Mesenchymal stem cell (in vitro differentiated cells and primary cell): Measurements from ENCODE around the gene IL27RA.

Experiments used
- DNase-seq: peaks from one replicate; pipeline ENCODE4 v3.0.0-alpha.2; 2013
- H2AFZ ChIP-seq: one replicate; pipeline ENCODE4 v1.6.1; 2013; ENCODE audit warnings: low read depth, mild to moderate bottlenecking, control low read depth, inconsistent platforms, low read length, moderate library complexity
- H2AK5ac ChIP-seq: 2 replicates; pipeline ENCODE4 v1.6.1; 2013; ENCODE audit warnings: low read length, moderate library complexity, mild to moderate bottlenecking, inconsistent platforms; ENCODE audit not compliant: severe bottlenecking
- H2BK120ac ChIP-seq: one replicate; pipeline ENCODE4 v1.6.1; 2013; ENCODE audit warnings: low read depth, mild to moderate bottlenecking, inconsistent platforms, low read length, moderate library complexity
- H2BK12ac ChIP-seq, 2 experiments: one replicate each; pipeline ENCODE4 v1.6.1; 2013; ENCODE audit warnings: inconsistent platforms in 2 of 2, low read length in 2 of 2, mild to moderate bottlenecking in 2 of 2, moderate library complexity in 2 of 2, control low read depth in 1 of 2
- H2BK15ac ChIP-seq: one replicate; pipeline ENCODE4 v1.6.1; 2013; ENCODE audit warnings: mild to moderate bottlenecking, low read depth, inconsistent platforms; ENCODE audit not compliant: poor library complexity, severe bottlenecking
- H2BK5ac ChIP-seq: 2 replicates; pipeline ENCODE4 v1.6.1; 2013; ENCODE audit warnings: low read depth, mild to moderate bottlenecking, low read length, control low read depth, inconsistent platforms; ENCODE audit not compliant: poor library complexity, severe bottlenecking
- H3K14ac ChIP-seq, 2 experiments: one replicate each; pipeline ENCODE4 v1.6.1; 2013; ENCODE audit warnings: inconsistent platforms in 2 of 2, low read length in 2 of 2, control low read depth in 1 of 2, mild to moderate bottlenecking in 1 of 2, moderate library complexity in 1 of 2
- H3K18ac ChIP-seq, 2 experiments: one replicate each; pipeline ENCODE4 v1.6.1; 2013; ENCODE audit warnings: inconsistent platforms in 2 of 2, low read length in 2 of 2, control low read depth in 1 of 2, low read depth in 1 of 2, mild to moderate bottlenecking in 1 of 2
- H3K23ac ChIP-seq, 2 experiments: one replicate each; pipeline ENCODE4 v1.6.1; 2013; ENCODE audit warnings: inconsistent platforms in 2 of 2, low read length in 2 of 2, mild to moderate bottlenecking in 2 of 2, moderate library complexity in 2 of 2, control low read depth in 1 of 2
- H3K27ac ChIP-seq: 2 replicates; pipeline ENCODE4 v1.5.1; 2013; ENCODE audit warnings: mild to moderate bottlenecking, moderate library complexity, low read length, control low read depth, inconsistent platforms; ENCODE audit not compliant: poor library complexity, severe bottlenecking
- H3K27me3 ChIP-seq, 2 experiments: 2 replicates each; pipeline versions ENCODE4 v1.6.1 to v1.7.0; 2013; ENCODE audit warnings: low read length in 2 of 2, mild to moderate bottlenecking in 2 of 2, moderate library complexity in 2 of 2, control low read depth in 1 of 2, inconsistent platforms in 1 of 2; ENCODE audit not compliant: control insufficient read depth in 1 of 2, insufficient read depth in 1 of 2
- H3K36me3 ChIP-seq, 2 experiments: 2 replicates each; pipeline versions ENCODE4 v1.6.1 to v1.7.0; 2013; ENCODE audit warnings: low read length in 2 of 2, control low read depth in 1 of 2, inconsistent platforms in 1 of 2, low read depth in 1 of 2, mild to moderate bottlenecking in 1 of 2; ENCODE audit not compliant: insufficient read depth in 2 of 2, control insufficient read depth in 1 of 2
- H3K4ac ChIP-seq, 2 experiments: one replicate each; pipeline ENCODE4 v1.6.1; 2013; ENCODE audit warnings: inconsistent platforms in 2 of 2, low read length in 2 of 2, mild to moderate bottlenecking in 2 of 2, moderate library complexity in 2 of 2, control low read depth in 1 of 2, low read depth in 1 of 2
- H3K4me1 ChIP-seq: 2 replicates; pipeline ENCODE4 v1.6.1; 2013; ENCODE audit warnings: low read depth, low read length, control low read depth; ENCODE audit not compliant: control insufficient read depth, insufficient read depth
- H3K4me2 ChIP-seq: 2 replicates; pipeline ENCODE4 v1.6.1; 2013; ENCODE audit warnings: low read length, mild to moderate bottlenecking, inconsistent platforms; ENCODE audit not compliant: poor library complexity, severe bottlenecking
- H3K4me3 ChIP-seq, 2 experiments: 2 replicates each; pipeline versions ENCODE4 v1.5.1 to v1.7.0; 2013; ENCODE audit warnings: low read length in 2 of 2, mild to moderate bottlenecking in 2 of 2, control low read depth in 1 of 2, low read depth in 1 of 2; ENCODE audit not compliant: insufficient read depth in 1 of 2
- H3K79me1 ChIP-seq: replicated peaks from 2 replicates; pipeline ENCODE4 v1.6.1; 2013; ENCODE audit warnings: mild to moderate bottlenecking, control low read depth, low read length, inconsistent platforms; ENCODE audit not compliant: poor library complexity, severe bottlenecking
- H3K9ac ChIP-seq: 2 replicates; pipeline ENCODE4 v1.7.0; 2013; ENCODE audit warnings: mild to moderate bottlenecking, low read length, moderate library complexity
- H3K9me3 ChIP-seq: 2 replicates; pipeline ENCODE4 v1.7.0; 2013; ENCODE audit warnings: mild to moderate bottlenecking, low read length; ENCODE audit not compliant: control insufficient read depth
- H4K8ac ChIP-seq: one replicate; pipeline ENCODE4 v1.6.1; 2013; ENCODE audit warnings: inconsistent platforms, mild to moderate bottlenecking, low read length, moderate library complexity
- H4K91ac ChIP-seq: one replicate; pipeline ENCODE4 v1.6.1; 2013; ENCODE audit warnings: mild to moderate bottlenecking, low read length, inconsistent platforms
- WGBS: methylation state at CpG from one replicate; pipeline ENCODE4 v1.1.7; 2013; ENCODE audit warnings: mixed read lengths; 5-methylcytosine and 5-hydroxymethylcytosine counted together

The IL27RA gene

GRCh38 chr19:14056069-14056666, 24.6 kb downstream of the IL27RA start:
- Histone ChIP-seq H4K8ac (no peak overlapping the region), H2AFZ (no peak overlapping the region), H3K4me2 (no peak overlapping the region), H3K9ac (no peak overlapping the region), H3K23ac (no peak overlapping the region), H3K9me3 (peaks cover 3% of the 10 kb centered on the region), H3K36me3 (peaks cover 0 to 9% of the 10 kb centered on the region in 2 experiments), H2BK120ac (no peak overlapping the region), H2BK5ac (no peak overlapping the region), H3K4ac (no peak overlapping the region), H3K14ac (no peak overlapping the region), H3K4me1 (peaks cover 14% of the 10 kb centered on the region), H2AK5ac (no peak overlapping the region), H2BK15ac (no peak overlapping the region), H3K27me3 (peaks cover 34 to 52% of the 10 kb centered on the region in 2 experiments), H4K91ac (no peak overlapping the region), H3K18ac (no peak overlapping the region), H3K79me1 (no peaks in the 10 kb centered on the region), H3K27ac (no peak overlapping the region), H3K4me3 (no peak overlapping the region), H2BK12ac (peak overlapping the region in 1 of 2 experiments; percentile 31)
- 87% methylated on average over 10 of the region's 10 CpGs for WGBS
- DNase-seq: no peak

- Histone ChIP-seq H3K18ac (peak overlapping the region in 1 of 2 experiments; percentile 34), H3K14ac (no peak overlapping the region), H3K27ac (no peak overlapping the region), H3K4me2 (peak overlapping the region; percentile 90), H3K4me3 (peak overlapping the region in 1 of 2 experiments; percentile 42), H2BK15ac (no peak overlapping the region), H3K4me1 (peaks cover 18% of the 10 kb centered on the region), H3K4ac (no peak overlapping the region), H3K9me3 (peaks cover 3% of the 10 kb centered on the region), H3K9ac (no peak overlapping the region), H2BK120ac (no peak overlapping the region), H3K79me1 (no peaks in the 10 kb centered on the region), H3K36me3 (peaks cover 0 to 5% of the 10 kb centered on the region in 2 experiments), H2BK12ac (no peak overlapping the region), H2AK5ac (no peak overlapping the region), H3K23ac (no peak overlapping the region), H2BK5ac (no peak overlapping the region), H2AFZ (no peak overlapping the region), H3K27me3 (peaks cover 34 to 55% of the 10 kb centered on the region in 2 experiments), H4K91ac (no peak overlapping the region), H4K8ac (no peak overlapping the region)
- 32% methylated on average over 16 of the region's 19 CpGs for WGBS
- no peak for DNase-seq
Measured at GRCh38 chr19:14056741-14057356, 25.3 kb downstream of the IL27RA start.

- Histone ChIP-seq H2BK5ac (no peak overlapping the region), H3K18ac (no peak overlapping the region), H4K8ac (no peak overlapping the region), H3K27ac (no peak overlapping the region), H3K4me1 (peaks cover 21% of the 10 kb centered on the region), H4K91ac (no peak overlapping the region), H2BK15ac (no peak overlapping the region), H3K9ac (no peak overlapping the region), H2AK5ac (no peak overlapping the region), H3K4ac (no peak overlapping the region), H2BK12ac (no peak overlapping the region), H2AFZ (no peak overlapping the region), H2BK120ac (no peak overlapping the region), H3K23ac (no peak overlapping the region), H3K14ac (no peak overlapping the region), H3K79me1 (no peaks in the 10 kb centered on the region), H3K4me3 (no peak overlapping the region), H3K4me2 (no peak overlapping the region), H3K9me3 (no peaks in the 10 kb centered on the region), H3K27me3 (peaks cover 34 to 59% of the 10 kb centered on the region in 2 experiments), H3K36me3 (no peaks in the 10 kb centered on the region)
- DNase-seq: no peak
- WGBS: 52% methylated on average over 17 of the region's 17 CpGs
Measured at GRCh38 chr19:14058182-14059092, 26.9 kb downstream of the IL27RA start.

GRCh38 chr19:14059093-14059480, 27.5 kb downstream of the IL27RA start:
- Histone ChIP-seq H2BK12ac (no peak overlapping the region), H3K36me3 (no peaks in the 10 kb centered on the region), H2AFZ (no peak overlapping the region), H2BK120ac (no peak overlapping the region), H4K91ac (no peak overlapping the region), H2BK15ac (no peak overlapping the region), H3K4me3 (no peak overlapping the region), H2AK5ac (no peak overlapping the region), H3K4me1 (peaks cover 21% of the 10 kb centered on the region), H3K9me3 (no peaks in the 10 kb centered on the region), H2BK5ac (no peak overlapping the region), H3K23ac (no peak overlapping the region), H4K8ac (no peak overlapping the region), H3K18ac (no peak overlapping the region), H3K9ac (no peak overlapping the region), H3K27me3 (peaks cover 34 to 59% of the 10 kb centered on the region in 2 experiments), H3K14ac (no peak overlapping the region), H3K4ac (no peak overlapping the region), H3K79me1 (no peaks in the 10 kb centered on the region), H3K27ac (no peak overlapping the region), H3K4me2 (no peak overlapping the region)
- no peak for DNase-seq
- 33% methylated on average over 13 of the region's 15 CpGs for WGBS
